Measurements from ENCODE around the gene CWF19L2. TPM values are rescaled to one million over a fixed set of nuclear protein-coding genes. Genes with fewer than 3 reads are reported as not detected.

Gene CWF19L2
- total and polyA plus RNA-seq, 2 experiments from 2014 or later, result 4.5 to 9.2 TPM

DNA sequence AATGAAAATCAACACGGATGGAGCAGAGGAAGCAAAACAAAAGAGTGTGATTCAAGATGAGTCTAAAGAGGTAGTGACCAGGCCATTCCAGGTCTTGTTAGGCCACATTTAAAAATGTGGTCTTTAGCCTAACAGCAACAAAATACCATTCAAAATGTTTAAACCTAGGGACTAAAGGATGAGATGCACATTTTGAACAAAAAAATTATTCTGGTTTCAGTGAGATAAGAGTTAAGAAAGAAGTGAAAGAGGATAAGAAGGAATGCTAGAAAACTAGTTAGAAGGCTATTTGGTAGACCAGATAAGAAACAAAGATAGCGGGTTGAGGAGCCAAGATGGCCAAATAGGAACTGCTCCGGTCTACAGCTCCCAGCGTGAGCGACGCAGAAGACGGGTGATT, 85.2 kb downstream of the CWF19L2 start:
- Histone ChIP-seq H3K9me3 (ENCODE audit: low read depth) (no peaks in the 10 kb centered on the region), H3K4me3 (no peak overlapping the region), H3K4me1 (ENCODE audit: low read depth) (no peaks in the 10 kb centered on the region), H3K27ac (no peak overlapping the region), H3K36me3 (no peaks in the 10 kb centered on the region), H3K27me3 (no peaks in the 10 kb centered on the region)
- TF ChIP-seq, protein P1, sequence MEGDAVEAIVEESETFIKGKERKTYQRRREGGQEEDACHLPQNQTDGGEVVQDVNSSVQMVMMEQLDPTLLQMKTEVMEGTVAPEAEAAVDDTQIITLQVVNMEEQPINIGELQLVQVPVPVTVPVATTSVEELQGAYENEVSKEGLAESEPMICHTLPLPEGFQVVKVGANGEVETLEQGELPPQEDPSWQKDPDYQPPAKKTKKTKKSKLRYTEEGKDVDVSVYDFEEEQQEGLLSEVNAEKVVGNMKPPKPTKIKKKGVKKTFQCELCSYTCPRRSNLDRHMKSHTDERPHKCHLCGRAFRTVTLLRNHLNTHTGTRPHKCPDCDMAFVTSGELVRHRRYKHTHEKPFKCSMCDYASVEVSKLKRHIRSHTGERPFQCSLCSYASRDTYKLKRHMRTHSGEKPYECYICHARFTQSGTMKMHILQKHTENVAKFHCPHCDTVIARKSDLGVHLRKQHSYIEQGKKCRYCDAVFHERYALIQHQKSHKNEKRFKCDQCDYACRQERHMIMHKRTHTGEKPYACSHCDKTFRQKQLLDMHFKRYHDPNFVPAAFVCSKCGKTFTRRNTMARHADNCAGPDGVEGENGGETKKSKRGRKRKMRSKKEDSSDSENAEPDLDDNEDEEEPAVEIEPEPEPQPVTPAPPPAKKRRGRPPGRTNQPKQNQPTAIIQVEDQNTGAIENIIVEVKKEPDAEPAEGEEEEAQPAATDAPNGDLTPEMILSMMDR (IDR thresholded peaks at IDR 0.05; ENCODE audit: low read depth, low read length), result no peak
- no peak for DNase-seq (ENCODE audit: low read depth in 1 of 2, low spot score in 1 of 2)

DNA sequence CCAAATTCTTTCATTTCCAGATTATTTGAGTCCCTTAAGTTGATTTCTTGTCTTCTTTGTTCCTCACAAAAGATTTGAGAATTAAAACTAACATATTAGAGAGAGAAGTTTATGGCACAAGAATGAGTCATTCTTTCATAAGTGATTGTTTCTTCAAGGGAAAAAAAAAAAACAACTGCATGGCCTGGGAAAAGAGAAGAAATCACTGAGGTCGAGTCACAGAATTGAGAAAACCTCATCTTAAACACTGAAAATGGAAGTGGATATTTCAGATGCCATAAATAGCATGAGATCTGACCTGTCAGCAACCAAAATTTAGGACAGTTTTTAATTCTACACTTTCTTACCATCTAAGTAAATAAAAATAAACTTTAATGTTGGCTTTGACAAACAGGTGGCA, 87.2 kb downstream of the CWF19L2 start:
- Histone ChIP-seq H3K4me1 (ENCODE audit: low read depth) (no peaks in the 10 kb centered on the region), H3K36me3 (no peaks in the 10 kb centered on the region), H3K27me3 (no peaks in the 10 kb centered on the region), H3K27ac (no peak overlapping the region), H3K4me3 (no peak overlapping the region), H3K9me3 (ENCODE audit: low read depth) (no peaks in the 10 kb centered on the region)
- TF ChIP-seq, protein P1 (IDR thresholded peaks at IDR 0.05; ENCODE audit: low read depth, low read length), result no peak
- DNase-seq (ENCODE audit: low read depth in 1 of 2, low spot score in 1 of 2), result peak in 1 of 2 donors; percentile 37

DNA sequence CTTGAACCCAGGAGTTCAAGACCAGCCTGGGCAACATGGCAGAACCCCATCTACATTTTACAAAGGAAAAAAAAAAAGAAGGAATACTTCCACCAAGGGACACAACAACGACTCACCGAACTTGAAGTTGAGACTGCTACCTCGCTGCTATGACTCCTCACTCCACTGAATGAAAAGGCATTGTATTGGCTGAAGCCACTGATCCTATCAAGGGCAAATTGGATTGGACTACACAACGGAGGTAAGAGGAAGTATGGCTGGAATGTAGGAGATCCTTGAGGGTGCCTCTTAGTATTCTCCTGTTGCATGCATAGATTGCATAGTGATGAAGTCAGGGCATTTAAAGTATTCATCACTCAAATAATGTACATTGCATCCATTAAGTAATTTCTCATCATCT, 97.9 kb downstream of the CWF19L2 start:
- Histone ChIP-seq H3K27me3 (no peaks in the 10 kb centered on the region), H3K4me1 (ENCODE audit: low read depth) (no peaks in the 10 kb centered on the region), H3K9me3 (ENCODE audit: low read depth) (no peaks in the 10 kb centered on the region), H3K27ac (no peak overlapping the region), H3K36me3 (no peaks in the 10 kb centered on the region), H3K4me3 (no peak overlapping the region)
- DNase-seq (ENCODE audit: low read depth in 1 of 2, low spot score in 1 of 2), result no peak
- TF ChIP-seq, protein P1 (IDR thresholded peaks at IDR 0.05; ENCODE audit: low read depth, low read length), result no peak

DNA sequence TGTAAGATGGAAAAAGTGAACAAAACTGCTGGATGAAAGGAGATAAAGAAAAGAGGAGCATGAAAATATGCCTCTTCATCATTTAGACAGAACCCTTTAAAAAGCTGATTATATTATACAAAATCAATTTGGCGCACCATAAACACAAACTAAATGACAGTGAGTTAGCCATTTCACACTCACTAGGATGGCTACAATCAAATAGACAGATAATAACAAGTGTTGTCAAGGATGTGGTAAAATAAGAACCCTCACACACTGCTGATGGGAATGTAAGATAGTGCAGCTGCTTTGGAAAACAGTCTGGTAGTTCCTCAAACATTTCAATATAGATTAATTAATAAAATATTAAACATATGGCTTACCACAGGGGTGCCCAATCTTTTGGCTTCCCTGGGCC, 99.7 kb downstream of the CWF19L2 start:
- TF ChIP-seq, protein P1 (IDR thresholded peaks at IDR 0.05; ENCODE audit: low read depth, low read length), result no peak
- H3K4me1 ChIP-seq (ENCODE audit: low read depth), result no peaks in the 10 kb centered on the region
- no peak for DNase-seq (ENCODE audit: low read depth in 1 of 2, low spot score in 1 of 2)
- H3K27ac ChIP-seq, result no peak overlapping the region
- no peaks in the 10 kb centered on the region for H3K9me3 ChIP-seq (ENCODE audit: low read depth)
- no peaks in the 10 kb centered on the region for H3K36me3 ChIP-seq
- H3K4me3 ChIP-seq, result no peak overlapping the region
- H3K27me3 ChIP-seq, result no peaks in the 10 kb centered on the region

DNA sequence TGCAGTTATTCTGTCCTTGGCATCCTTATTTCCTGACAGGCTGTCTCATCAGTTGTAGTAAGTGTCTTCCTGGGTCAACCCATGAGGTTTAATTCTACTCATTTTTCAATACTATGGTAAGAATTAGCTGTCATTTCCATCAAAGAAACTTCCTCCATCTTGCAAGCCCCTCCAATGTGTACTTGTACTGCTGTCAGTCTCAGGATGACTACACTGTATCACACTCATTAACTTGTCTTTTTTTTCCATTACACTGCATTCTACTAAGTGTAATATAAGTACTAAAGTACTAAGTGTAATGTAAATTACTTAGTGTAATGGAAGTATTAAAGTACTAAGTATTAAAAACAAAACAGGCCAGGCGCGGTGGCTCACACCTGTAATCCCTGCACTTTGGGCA, 102.8 kb downstream of the CWF19L2 start:
- H3K36me3 ChIP-seq, result no peaks in the 10 kb centered on the region
- H3K4me3 ChIP-seq, result no peak overlapping the region
- no peaks in the 10 kb centered on the region for H3K9me3 ChIP-seq (ENCODE audit: low read depth)
- DNase-seq (ENCODE audit: low read depth in 1 of 2, low spot score in 1 of 2), result no peak
- no peaks in the 10 kb centered on the region for H3K27me3 ChIP-seq
- H3K27ac ChIP-seq, result no peak overlapping the region
- H3K4me1 ChIP-seq (ENCODE audit: low read depth), result no peaks in the 10 kb centered on the region
- TF ChIP-seq, protein P1 (IDR thresholded peaks at IDR 0.05; ENCODE audit: low read depth, low read length), result no peak

DNA sequence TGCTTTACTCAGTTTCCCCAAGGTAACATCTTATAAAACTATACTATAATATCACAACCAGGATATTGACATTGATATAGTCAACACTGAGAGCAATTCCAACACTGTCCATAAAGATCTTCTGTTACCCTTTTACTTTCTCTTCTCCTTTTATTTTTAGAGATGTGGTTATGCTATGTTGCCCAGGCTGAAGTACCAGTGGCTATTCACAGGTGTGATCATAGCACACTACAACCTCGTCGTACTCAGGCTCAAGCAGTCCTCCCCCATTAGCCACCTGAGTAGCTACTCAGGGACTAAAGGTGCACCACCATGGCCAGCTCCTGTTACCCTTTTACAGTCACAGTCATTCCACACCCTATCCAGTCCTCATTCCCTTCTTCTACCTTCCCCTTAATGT, 119.7 kb downstream of the CWF19L2 start:
- no peak for DNase-seq (ENCODE audit: low read depth in 1 of 2, low spot score in 1 of 2)
- Histone ChIP-seq H3K27me3 (no peaks in the 10 kb centered on the region), H3K9me3 (ENCODE audit: low read depth) (no peaks in the 10 kb centered on the region), H3K36me3 (no peaks in the 10 kb centered on the region), H3K4me3 (no peak overlapping the region), H3K27ac (no peak overlapping the region), H3K4me1 (ENCODE audit: low read depth) (no peaks in the 10 kb centered on the region)
- TF ChIP-seq, protein P1 (IDR thresholded peaks at IDR 0.05; ENCODE audit: low read depth, low read length), result no peak
